Stimulated activated effector memory CD8-positive, alpha-beta T cell treated with anti-CD3 and anti-CD28 coated beads, Interleukin-12 subunit alpha, Interleukin-12 subunit beta, amount 100 ng/mL, for 72 hours (primary cell): ENCODE data around the gene IL5.

ENCODE experiments used
- ATAC-seq: fragments of 150-1000 bp; cut with Tn5 transposase; 2 replicates; pipeline ENCODE4 v1.10.0; 2021
- DNase-seq, 2 donors: peaks; one replicate each; pipeline ENCODE4 v3.0.0; 2021 to 2022; ENCODE audit warnings: low spot score in 2 of 2
- H3K27ac Mint-ChIP-seq: one replicate; pipeline ENCODE4 v1.8.0; 2022; ENCODE audit warnings: mild to moderate bottlenecking, mixed read lengths
- H3K36me3 Mint-ChIP-seq: one replicate; pipeline ENCODE4 v1.8.0; 2022; ENCODE audit warnings: mild to moderate bottlenecking, mixed read lengths
- H3K4me1 Mint-ChIP-seq: one replicate; pipeline ENCODE4 v1.8.0; 2022; ENCODE audit warnings: mixed read lengths
- H3K4me3 Mint-ChIP-seq: one replicate; pipeline ENCODE4 v1.8.0; 2022; ENCODE audit warnings: mild to moderate bottlenecking, mixed read lengths
- H3K9me3 Mint-ChIP-seq: one replicate; pipeline ENCODE4 v1.8.0; 2022; ENCODE audit warnings: mixed read lengths

The IL5 gene

GRCh38 chr5:132497488-132497997, 45.8 kb downstream of the IL5 start:
- H3K4me1 Mint-ChIP-seq: peaks cover 78% of the 10 kb centered on the region
- no peaks in the 10 kb centered on the region for H3K9me3 Mint-ChIP-seq
- peak overlapping the region; percentile 95 for H3K27ac Mint-ChIP-seq
- H3K36me3 Mint-ChIP-seq: peaks cover 18% of the 10 kb centered on the region
- H3K4me3 Mint-ChIP-seq: peak overlapping the region; percentile 85
- ATAC-seq (no peak), DNase-seq (peak in 1 of 2 donors; percentile 51)

GRCh38 chr5:132496631-132497487, 46.5 kb downstream of the IL5 start:
- H3K4me3 Mint-ChIP-seq: peak overlapping the region; percentile 85
- DNase-seq (peak; percentile 35 to 82), ATAC-seq (peak; percentile 19)
- peak overlapping the region; percentile 95 for H3K27ac Mint-ChIP-seq
- H3K4me1 Mint-ChIP-seq: peaks cover 85% of the 10 kb centered on the region
- H3K9me3 Mint-ChIP-seq: no peaks in the 10 kb centered on the region
- peaks cover 21% of the 10 kb centered on the region for H3K36me3 Mint-ChIP-seq

- Mint-ChIP-seq H3K27ac (peak overlapping the region; percentile 95), H3K4me1 (peaks cover 88% of the 10 kb centered on the region)
- DNase-seq: peak; percentile 58 to 91
Measured at GRCh38 chr5:132496191-132496630, 47.1 kb downstream of the IL5 start.

GRCh38 chr5:132495667-132496190, 47.6 kb downstream of the IL5 start:
- Mint-ChIP-seq H3K27ac (peak overlapping the region; percentile 95), H3K4me3 (peak overlapping the region; percentile 85), H3K36me3 (peaks cover 33% of the 10 kb centered on the region), H3K4me1 (peaks cover 86% of the 10 kb centered on the region), H3K9me3 (no peaks in the 10 kb centered on the region)
- ATAC-seq (peak; percentile 60), DNase-seq (peak in 1 of 2 donors; percentile 89)

More at GRCh38 chr5:132496191-132496630, 47.1 kb downstream of the IL5 start:
- no peaks in the 10 kb centered on the region for H3K9me3 Mint-ChIP-seq
- H3K36me3 Mint-ChIP-seq: peaks cover 28% of the 10 kb centered on the region
- ATAC-seq: peak; percentile 67
- peak overlapping the region; percentile 85 for H3K4me3 Mint-ChIP-seq

- H3K36me3 Mint-ChIP-seq: peaks cover 52% of the 10 kb centered on the region
- peaks cover 71% of the 10 kb centered on the region for H3K4me1 Mint-ChIP-seq
- no peaks in the 10 kb centered on the region for H3K9me3 Mint-ChIP-seq
- H3K4me3 Mint-ChIP-seq: peak overlapping the region; percentile 85
- DNase-seq (peak in 1 of 2 donors; percentile 47), ATAC-seq (no peak)
- peak overlapping the region; percentile 95 for H3K27ac Mint-ChIP-seq
Measured at GRCh38 chr5:132493821-132494220, 49.5 kb downstream of the IL5 start.

- Mint-ChIP-seq H3K27ac (peak overlapping the region; percentile 95), H3K9me3 (no peaks in the 10 kb centered on the region), H3K4me3 (peak overlapping the region; percentile 85), H3K4me1 (peaks cover 70% of the 10 kb centered on the region), H3K36me3 (peaks cover 58% of the 10 kb centered on the region)
- peak in 1 of 2 donors; percentile 49 for DNase-seq
- ATAC-seq: no peak
Measured at GRCh38 chr5:132493241-132493640, 50.1 kb downstream of the IL5 start.

- Mint-ChIP-seq H3K9me3 (no peaks in the 10 kb centered on the region), H3K4me3 (peak overlapping the region; percentile 92), H3K27ac (peak overlapping the region; percentile 97), H3K36me3 (peaks cover 65% of the 10 kb centered on the region), H3K4me1 (peaks cover 70% of the 10 kb centered on the region)
- ATAC-seq (no peak), DNase-seq (no peak)
Measured at GRCh38 chr5:132492386-132493125, 50.8 kb downstream of the IL5 start.
